ENCODE measurements around the gene IDH3G. TPM values are rescaled to one million over a fixed set of nuclear protein-coding genes. Genes with fewer than 3 reads are reported as not detected.
A peak's percentile ranks its signal among the peaks of the same experiment; 100 is the strongest.

The IDH3G gene
- total and polyA plus RNA-seq, 2 of the 8 experiments (the other 6 are each of a cell fraction or from before 2014, with no cell fraction given) = 39.4 to 66.7 TPM

DNA sequence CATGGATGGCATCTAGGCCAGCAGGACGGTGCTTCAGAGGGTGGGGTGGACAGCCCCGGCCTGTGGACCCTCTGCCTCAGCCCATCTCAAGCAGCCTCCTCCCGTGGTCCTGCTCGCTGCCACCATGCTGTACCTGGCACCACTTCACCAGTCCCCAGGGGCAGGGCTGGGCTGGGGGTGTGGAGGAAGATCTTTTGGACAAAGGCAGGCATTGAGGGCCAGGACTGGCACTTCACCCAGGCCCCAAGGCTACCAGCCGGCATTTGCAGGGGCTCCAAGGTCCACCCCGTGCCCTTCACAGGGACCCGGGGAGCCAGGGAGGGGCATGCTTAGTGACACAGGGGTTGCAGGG, 29.4 kb downstream of the IDH3G start:
- H2BK5ac ChIP-seq (ENCODE audit: low read depth, low read length) = no peak overlapping the region
- peaks cover 0 to 8% (median 4%) of the 10 kb centered on the region in 4 experiments; a peak in 5 of 7 replicates for H3K4me1 ChIP-seq (replicated peaks in 1 of 4; ENCODE audit: control insufficient read depth in 3 of 4, insufficient read depth in 4 of 4, low read length in 3 of 4)
- H3K27me3 ChIP-seq (replicated peaks in 1 of 4; ENCODE audit: control insufficient read depth in 3 of 4, extremely low read depth in 1 of 4, insufficient read depth in 3 of 4, low read length in 3 of 4) = no peaks in the 10 kb centered on the region
- H4K91ac ChIP-seq (replicated peaks; ENCODE audit: insufficient read length, low read length) = no peak overlapping the region
- H2AFZ ChIP-seq (ENCODE audit: low read length) = no peak overlapping the region
- H2BK12ac ChIP-seq (ENCODE audit: low read depth, low read length) = no peak overlapping the region
- H3K4ac ChIP-seq (replicated peaks; ENCODE audit: insufficient read length, low read depth, low read length) = no peak overlapping the region
- DNase-seq (ENCODE audit: low read depth in 1 of 2, low spot score in 2 of 2) (no peak), FAIRE-seq (no peak)
- H3K4me2 ChIP-seq (ENCODE audit: insufficient read depth in 1 of 2, low read depth in 2 of 2, low read length in 2 of 2) = no peak overlapping the region
- H3K79me1 ChIP-seq (ENCODE audit: low read depth, low read length) = no peaks in the 10 kb centered on the region
- no peaks in the 10 kb centered on the region for H3K79me2 ChIP-seq (ENCODE audit: control insufficient read depth in 1 of 2, insufficient read depth in 2 of 2, low read length in 2 of 2)
- H3K18ac ChIP-seq (ENCODE audit: extremely low read depth, low read length) = no peak overlapping the region
- H3K14ac ChIP-seq (ENCODE audit: insufficient read length) = no peak overlapping the region
- H2BK20ac ChIP-seq (ENCODE audit: low read length) = no peak overlapping the region
- H4K8ac ChIP-seq (ENCODE audit: extremely low read depth, insufficient read depth, low read length) = no peak overlapping the region
- H3K56ac ChIP-seq (replicated peaks; ENCODE audit: insufficient read length, low read depth, low read length) = no peak overlapping the region
- H2BK120ac ChIP-seq (replicated peaks; ENCODE audit: low read depth, low read length) = no peak overlapping the region
- 94% methylated on average over 5 of the region's 7 CpGs; no CpG with 5 or more reads in 1 of the 2 experiments for WGBS, 2 experiments (ENCODE audit: extremely low coverage in 1 of 2, insufficient coverage in 1 of 2, insufficient read length in 1 of 2, insufficient replicate concordance in 2 of 2, low coverage in 1 of 2, low lambda C conversion rate in 2 of 2, missing lambda C conversion rate in 1 of 2)
- no peaks in the 10 kb centered on the region for H3K36me3 ChIP-seq (ENCODE audit: control insufficient read depth in 2 of 4, insufficient read depth in 4 of 4, low read length in 3 of 4)
- CTCF ChIA-PET (ENCODE audit: partially characterized antibody) = interaction anchor here (0.6 to 3.7 kb wide), 4 partner anchors 14 to 182 kb away, joined by 3 to 16 read pairs (median 5); no protein-coding TSS in a partner anchor
- no peak overlapping the region for H3K23ac ChIP-seq (ENCODE audit: insufficient read length)
- no peaks in the 10 kb centered on the region for H3K23me2 ChIP-seq (ENCODE audit: low read depth, low read length)
- H3K4me3 ChIP-seq (ENCODE audit: extremely low read depth in 1 of 4, insufficient read depth in 2 of 4, low read depth in 3 of 4, low read length in 4 of 4) = no peak overlapping the region
- H2BK15ac ChIP-seq (ENCODE audit: low read length) = 0 out of 2 replicates have a peak overlapping the region, but pooled peaks have one; percentile 61
- no peak overlapping the region for H3K9ac ChIP-seq (replicated peaks in 1 of 4; ENCODE audit: extremely low read depth in 1 of 4, low read depth in 3 of 4, low read length in 3 of 4)
- H4K5ac ChIP-seq (ENCODE audit: insufficient read length, low read depth, low read length) = no peak overlapping the region
- no peaks in the 10 kb centered on the region for H4K20me1 ChIP-seq (replicated peaks in 1 of 2; ENCODE audit: control insufficient read depth in 1 of 2, insufficient read depth in 2 of 2, low read length in 2 of 2)
- POLR2A ChIA-PET (ENCODE audit: partially characterized antibody) = no interaction called here
- no peak overlapping the region for H2AK5ac ChIP-seq (ENCODE audit: low read depth, low read length)
- H3K9me3 ChIP-seq (ENCODE audit: insufficient read depth in 2 of 2, low read depth in 1 of 2, low read length in 1 of 2) = no peaks in the 10 kb centered on the region
- no peak overlapping the region for H3K27ac ChIP-seq (ENCODE audit: low read depth, low read length)
- no peak for TF ChIP-seq NANOG (IDR thresholded peaks at IDR 0.05; ENCODE audit: insufficient read depth, low read depth, low read length, poor library complexity, severe bottlenecking)
- TF ChIP-seq SAP30 (IDR thresholded peaks at IDR 0.05; ENCODE audit: insufficient read depth, insufficient replicate concordance, low read length) = no peak
- no peak for TF ChIP-seq TEAD4 (IDR thresholded peaks at IDR 0.05; ENCODE audit: low read depth, low read length)
- TF ChIP-seq, protein P1, sequence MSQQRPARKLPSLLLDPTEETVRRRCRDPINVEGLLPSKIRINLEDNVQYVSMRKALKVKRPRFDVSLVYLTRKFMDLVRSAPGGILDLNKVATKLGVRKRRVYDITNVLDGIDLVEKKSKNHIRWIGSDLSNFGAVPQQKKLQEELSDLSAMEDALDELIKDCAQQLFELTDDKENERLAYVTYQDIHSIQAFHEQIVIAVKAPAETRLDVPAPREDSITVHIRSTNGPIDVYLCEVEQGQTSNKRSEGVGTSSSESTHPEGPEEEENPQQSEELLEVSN (IDR thresholded peaks at IDR 0.05) = no peak
- no peak for TF ChIP-seq FOSL1 (IDR thresholded peaks at IDR 0.05; ENCODE audit: insufficient read depth, low read depth, low read length)
- no peak for TF ChIP-seq KDM4A (IDR thresholded peaks at IDR 0.05; ENCODE audit: low read depth, low read length, severe bottlenecking)
- no peak for TF ChIP-seq CBX5 (IDR thresholded peaks at IDR 0.05; ENCODE audit: low read depth, low read length)
- no peak for TF ChIP-seq RBBP5 (IDR thresholded peaks at IDR 0.05; ENCODE audit: borderline replicate concordance, low read depth, low read length)
- TF ChIP-seq SP4 (IDR thresholded peaks at IDR 0.05; ENCODE audit: low read length) = no peak

Data from H1 (cell line).